AG04449 (cell line): ENCODE measurements around the gene OCA2.

Source experiments
- CTCF ChIA-PET: fragments of 350-600 bp; formaldehyde crosslinking; extraction: SDS; loops from one replicate; lab custom pipeline; 2021; ENCODE audit warnings: antibody characterized with exemption; lab: Yijun Ruan, JAX
- POLR2A ChIA-PET: fragments of 400-600, 350-600 bp; formaldehyde crosslinking; extraction: SDS; loops from one replicate; lab custom pipeline; 2020; ENCODE audit warnings: antibody characterized with exemption, inconsistent platforms; lab: Yijun Ruan, JAX
- DNase-seq: peaks from one replicate; pipeline ENCODE4 v3.0.0-alpha.2; 2010; ENCODE audit warnings: low read depth, low spot score
- H3K4me3 ChIP-seq: 2 replicates; pipeline ENCODE4 v1.5.1; 2011; ENCODE audit warnings: low read depth, mild to moderate bottlenecking, control low read depth, low read length
- CTCF ChIP-seq: IDR thresholded peaks from one replicate; pipeline ENCODE4 v1.5.1; 2011; ENCODE audit warnings: mild to moderate bottlenecking, moderate library complexity, low read length, control low read depth, inconsistent platforms; ENCODE audit not compliant: insufficient read depth; ENCODE audit errors: missing control alignments

Gene OCA2

DNA sequence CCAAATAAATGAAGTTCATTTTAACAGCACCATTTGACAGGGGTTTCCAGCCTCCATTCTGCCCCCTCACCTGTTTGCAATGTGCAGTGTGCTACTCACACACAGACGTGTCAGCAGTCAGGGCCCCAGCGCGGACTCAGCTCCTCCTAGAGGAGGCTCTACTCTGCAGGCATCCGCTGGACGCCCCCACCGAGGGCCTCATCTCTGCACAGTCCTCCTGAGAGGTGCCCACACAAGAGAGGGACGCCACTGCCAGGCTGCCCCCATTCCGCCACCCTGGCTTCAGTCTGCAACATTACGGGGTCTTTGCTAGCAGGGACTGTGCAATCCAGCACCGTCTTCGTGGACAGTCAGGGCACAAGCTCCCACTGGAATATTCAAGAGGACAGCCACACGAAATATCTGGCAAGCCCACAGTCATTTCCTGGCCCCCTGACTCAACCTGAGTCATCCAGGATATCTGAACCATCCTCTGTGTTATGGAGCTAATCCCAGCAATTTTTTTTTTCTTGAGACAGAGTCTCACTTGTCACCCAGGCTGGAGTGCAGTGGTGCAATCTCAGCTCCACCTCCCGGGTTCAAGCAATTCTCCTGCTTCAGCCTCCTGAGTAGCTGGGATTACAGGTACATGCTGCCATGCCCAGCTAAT lies 255.0 kb downstream of the OCA2 start:
- POLR2A ChIA-PET: interaction anchor here (1.2 kb wide), 1 partner anchor 17 kb away, joined by 3 read pairs; no protein-coding TSS in a partner anchor
- CTCF ChIA-PET: no interaction called here
- no peak overlapping the region for H3K4me3 ChIP-seq
- no peak for DNase-seq
- TF ChIP-seq CTCF: no peak

DNA sequence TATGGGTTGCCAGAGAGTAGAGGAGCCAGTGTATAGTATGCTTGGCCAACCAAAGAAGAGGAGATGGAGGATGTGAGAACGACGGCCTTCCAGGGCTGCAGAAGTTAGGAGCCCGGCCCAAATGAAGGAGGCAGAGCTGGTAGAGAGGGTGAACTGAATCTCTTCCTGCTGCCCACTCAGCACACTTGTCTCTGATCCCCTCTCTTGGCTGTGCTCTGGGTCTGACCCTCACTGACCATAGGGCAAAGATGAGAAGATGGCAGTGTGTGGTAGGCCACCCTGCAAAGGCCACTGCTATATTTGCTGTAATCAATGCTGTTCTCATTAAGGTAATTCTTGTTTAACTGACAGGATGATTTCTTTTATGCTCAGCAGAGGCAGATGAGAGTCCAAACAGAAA lies 256.0 kb downstream of the OCA2 start:
- no peak for DNase-seq
- POLR2A ChIA-PET: no interaction called here
- no peak overlapping the region for H3K4me3 ChIP-seq
- CTCF ChIA-PET: no interaction called here
- TF ChIP-seq CTCF: no peak

DNA sequence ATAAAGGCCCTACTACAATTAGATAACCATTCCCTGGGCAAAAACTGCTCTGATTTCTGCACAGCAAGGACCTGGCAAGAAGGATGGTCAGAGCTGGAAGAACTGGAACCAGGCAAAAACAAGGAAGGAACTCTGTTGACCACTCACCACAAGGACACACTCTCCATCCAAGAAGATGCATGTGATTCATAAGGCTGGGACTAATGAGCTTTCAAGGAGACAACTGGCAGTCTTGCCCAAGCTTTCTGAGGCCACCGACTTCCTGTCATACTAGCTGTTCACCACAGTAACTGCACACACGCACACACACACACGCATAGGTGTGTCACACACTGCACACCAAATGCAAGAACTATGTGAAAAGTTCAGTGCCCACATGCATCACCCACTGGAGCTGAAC lies 256.6 kb downstream of the OCA2 start:
- no peak for TF ChIP-seq CTCF
- no peak overlapping the region for H3K4me3 ChIP-seq
- ChIA-PET CTCF (no interaction called here), POLR2A (no interaction called here)
- no peak for DNase-seq

DNA sequence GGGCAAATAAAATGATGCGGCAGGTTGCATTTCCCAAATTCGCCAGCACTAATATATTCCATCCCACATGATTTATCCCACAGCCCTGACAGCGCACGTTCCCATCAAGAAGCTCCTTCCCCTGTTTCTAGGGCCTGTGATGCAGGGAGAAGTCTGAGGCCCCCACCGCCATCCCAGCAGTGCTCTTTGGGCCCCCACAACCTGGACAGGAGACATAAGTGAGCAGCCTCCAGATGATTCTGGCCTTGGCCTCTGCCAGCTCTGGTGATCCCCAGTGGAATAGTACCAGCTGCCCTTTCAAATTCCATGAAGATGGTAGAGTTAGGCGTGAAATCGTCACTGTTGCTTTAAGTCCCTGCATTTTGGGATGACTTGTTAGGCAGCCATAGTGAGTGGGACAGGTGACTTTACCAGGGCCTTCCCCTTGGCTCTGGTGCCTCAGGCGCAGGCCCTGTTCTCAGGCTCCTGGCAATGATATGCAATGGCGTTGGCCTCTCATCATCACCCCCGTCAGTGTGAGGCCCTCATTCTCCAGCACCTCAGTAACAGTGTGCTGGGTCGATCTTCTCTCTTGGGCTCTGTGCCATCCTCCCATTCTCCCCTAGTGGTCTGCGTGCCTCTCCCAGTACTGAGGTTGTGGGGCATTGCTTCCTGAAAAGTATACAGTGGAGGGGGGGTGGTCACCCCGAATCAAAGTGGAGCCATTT lies 263.7 kb downstream of the OCA2 start:
- TF ChIP-seq CTCF: no peak
- H3K4me3 ChIP-seq: no peak overlapping the region
- DNase-seq: no peak
- CTCF ChIA-PET: no interaction called here
- POLR2A ChIA-PET: no interaction called here

DNA sequence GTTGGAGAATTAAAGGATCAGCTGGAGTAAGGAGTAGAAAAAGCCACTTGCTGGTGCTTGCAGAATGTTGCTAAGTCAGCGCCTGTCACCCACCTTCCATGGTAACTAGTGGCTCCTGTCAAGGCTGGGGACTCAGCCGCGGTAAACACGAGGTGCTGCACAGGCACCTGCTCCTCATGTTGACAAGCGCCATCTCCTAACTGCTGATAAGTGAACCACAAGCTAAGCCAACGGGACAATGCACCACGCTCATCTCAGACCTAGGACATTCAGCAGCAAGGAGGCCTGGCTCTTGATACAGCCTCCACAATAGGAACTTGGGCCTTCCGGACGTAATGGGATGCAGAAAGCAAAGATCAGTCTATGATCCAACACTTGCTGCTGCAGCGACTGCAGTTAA lies 264.4 kb downstream of the OCA2 start:
- POLR2A ChIA-PET: no interaction called here
- no peak overlapping the region for H3K4me3 ChIP-seq
- CTCF ChIA-PET: no interaction called here
- no peak for DNase-seq
- no peak for TF ChIP-seq CTCF

DNA sequence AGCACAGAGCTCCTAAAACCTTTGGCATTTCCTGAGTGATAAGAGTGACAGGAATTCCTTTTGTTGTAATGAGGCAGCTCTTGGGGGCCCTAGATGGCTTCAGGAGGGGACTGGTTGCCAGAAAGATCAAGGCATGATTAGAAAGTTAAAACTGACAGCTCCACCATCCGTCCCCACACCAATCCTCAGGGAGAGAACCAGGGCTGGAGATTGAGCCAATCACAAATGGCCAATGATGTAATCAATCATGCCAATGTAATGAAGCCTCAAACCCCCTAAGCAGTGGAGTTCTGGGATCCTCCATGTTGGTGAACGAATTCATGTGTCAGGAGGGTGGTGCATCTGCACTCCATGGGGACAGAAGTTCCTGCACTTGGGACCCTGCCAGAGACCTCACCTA lies 265.1 kb downstream of the OCA2 start:
- no peak for DNase-seq
- POLR2A ChIA-PET: no interaction called here
- TF ChIP-seq CTCF: no peak
- no peak overlapping the region for H3K4me3 ChIP-seq
- CTCF ChIA-PET: no interaction called here
